ENCODE measurements around the gene KCNH3. TPM values are rescaled to one million over a fixed set of nuclear protein-coding genes. Genes with fewer than 3 reads are reported as not detected.

KCNH3 gene
- total and polyA plus RNA-seq, 2 donors from 2014 or later: 1.4 to 2.8 TPM

- no peak for DNase-seq
- Histone ChIP-seq H3K36me3 (ENCODE audit: control insufficient read depth in 2 of 3, insufficient read depth in 3 of 3, low read length in 3 of 3) (no peaks in the 10 kb centered on the region), H3K27ac (ENCODE audit: low read depth in 2 of 2, low read length in 2 of 2) (no peak overlapping the region), H3K4me1 (ENCODE audit: control insufficient read depth in 2 of 3, insufficient read depth in 2 of 3, low read depth in 1 of 3, low read length in 3 of 3) (peaks cover 0 to 10% (median 5%) of the 10 kb centered on the region in 3 donors), H3K27me3 (ENCODE audit: control insufficient read depth, insufficient read depth, low read length) (no peaks in the 10 kb centered on the region), H3K9ac (ENCODE audit: low read length in 3 of 3) (no peak overlapping the region), H3K9me3 (ENCODE audit: control insufficient read depth in 2 of 3, insufficient read depth in 1 of 3, low read length in 3 of 3) (no peaks in the 10 kb centered on the region), H3K4me3 (ENCODE audit: low read length in 3 of 3) (no peak overlapping the region)
- intact Hi-C loops (cut with DNase I): no loop called here
- FAIRE-seq: no peak
- TF ChIP-seq CTCF (IDR thresholded peaks at IDR 0.05; ENCODE audit: borderline replicate concordance, extremely low read depth, insufficient read depth): no peak
These were observed 38.9 kb downstream of the KCNH3 start for GRCh38 chr12:49577589-49578315.

DNA sequence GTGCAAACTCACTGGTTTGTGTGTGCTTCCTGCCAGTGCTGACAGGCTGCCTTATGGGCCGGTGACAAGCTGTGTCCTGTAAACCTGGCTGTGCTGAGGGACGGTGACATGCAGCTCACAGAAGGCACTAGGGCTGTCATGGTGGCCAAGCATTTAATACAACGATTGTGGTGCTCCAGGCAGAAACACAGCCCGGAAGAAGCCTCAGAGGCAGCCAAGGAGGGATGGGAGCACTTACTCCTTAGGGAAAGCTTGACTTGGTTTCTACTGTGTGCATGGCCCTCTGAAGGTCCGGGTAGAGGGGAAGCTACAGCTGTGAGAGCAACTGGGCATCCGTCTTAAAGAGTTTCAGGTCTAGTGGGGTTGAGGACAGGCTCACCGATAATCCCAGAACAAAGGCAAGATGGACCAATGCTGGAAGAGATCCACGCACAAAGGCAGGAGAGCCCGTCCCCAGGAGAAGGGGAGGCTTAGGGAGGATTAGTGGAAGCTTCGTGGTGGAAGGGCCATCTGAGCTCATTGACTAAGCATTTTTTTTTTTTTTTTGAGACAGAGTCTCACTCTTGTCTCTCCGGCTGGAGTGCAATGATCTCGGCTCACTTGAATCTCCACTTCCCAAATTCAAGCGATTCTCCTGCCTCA lies 39.8 kb downstream of the KCNH3 start:
- H3K9me3 ChIP-seq (ENCODE audit: control insufficient read depth in 2 of 3, insufficient read depth in 1 of 3, low read length in 3 of 3): no peaks in the 10 kb centered on the region
- no peaks in the 10 kb centered on the region for H3K27me3 ChIP-seq (ENCODE audit: control insufficient read depth, insufficient read depth, low read length)
- no peak overlapping the region for H3K9ac ChIP-seq (ENCODE audit: low read length in 3 of 3)
- H3K4me1 ChIP-seq (ENCODE audit: control insufficient read depth in 2 of 3, insufficient read depth in 2 of 3, low read depth in 1 of 3, low read length in 3 of 3): peaks cover 0 to 14% (median 6%) of the 10 kb centered on the region in 3 donors
- no peak overlapping the region for H3K27ac ChIP-seq (ENCODE audit: low read depth in 2 of 2, low read length in 2 of 2)
- intact Hi-C loops (cut with DNase I): no loop called here
- FAIRE-seq (no peak), DNase-seq (no peak)
- no peak overlapping the region for H3K4me3 ChIP-seq (ENCODE audit: low read length in 3 of 3)
- no peak for TF ChIP-seq CTCF (IDR thresholded peaks at IDR 0.05; ENCODE audit: borderline replicate concordance, extremely low read depth, insufficient read depth)
- no peaks in the 10 kb centered on the region for H3K36me3 ChIP-seq (ENCODE audit: control insufficient read depth in 2 of 3, insufficient read depth in 3 of 3, low read length in 3 of 3)

GRCh38 chr12:49580572-49581535 lies 42.0 kb downstream of the KCNH3 start:
- Histone ChIP-seq H3K9me3 (ENCODE audit: control insufficient read depth in 2 of 3, insufficient read depth in 1 of 3, low read length in 3 of 3) (no peaks in the 10 kb centered on the region), H3K27me3 (ENCODE audit: control insufficient read depth, insufficient read depth, low read length) (no peaks in the 10 kb centered on the region), H3K9ac (ENCODE audit: low read length in 3 of 3) (no peak overlapping the region), H3K27ac (ENCODE audit: low read depth in 2 of 2, low read length in 2 of 2) (no peak overlapping the region), H3K4me1 (ENCODE audit: control insufficient read depth in 2 of 3, insufficient read depth in 2 of 3, low read depth in 1 of 3, low read length in 3 of 3) (peaks cover 0 to 18% (median 6%) of the 10 kb centered on the region in 3 donors), H3K36me3 (ENCODE audit: control insufficient read depth in 2 of 3, insufficient read depth in 3 of 3, low read length in 3 of 3) (no peaks in the 10 kb centered on the region), H3K4me3 (ENCODE audit: low read length in 3 of 3) (no peak overlapping the region)
- no peak for FAIRE-seq
- TF ChIP-seq CTCF (IDR thresholded peaks at IDR 0.05; ENCODE audit: borderline replicate concordance, extremely low read depth, insufficient read depth): peak; percentile 80
- peak; percentile 84 to 96 (median 90) for DNase-seq
- intact Hi-C loops (cut with DNase I): no loop called here

All from kidney (tissue), 14 donors.